Gastrocnemius medialis (tissue), 4 donors: ENCODE data around the gene SAMD5.

Experiments
- CTCF ChIP-seq, 5 experiments: fragments of 450-650 bp in 3 of 5; fragments of 200-600 bp in 2 of 5; sonication (generic) in 2 of 5; IDR thresholded peaks in 4 of 5; conservative IDR thresholded peaks in 1 of 5; 1 replicate in 4 of 5; 2 replicates in 1 of 5; pipeline ENCODE4 v1.5.1; 2016 to 2019; ENCODE audit warnings: antibody characterized with exemption in 5 of 5, mild to moderate bottlenecking in 3 of 5, moderate library complexity in 3 of 5
- POLR2A ChIP-seq, 2 donors: fragments of 450-650 bp; IDR thresholded peaks; one replicate each; pipeline ENCODE4 v1.6.1; 2017; ENCODE audit warnings: antibody characterized with exemption in 2 of 2, mild to moderate bottlenecking in 2 of 2, moderate library complexity in 2 of 2

GRCh38 chr6:147569788-147570187 lies 61.3 kb downstream of the SAMD5 start:
- TF ChIP-seq CTCF (IDR thresholded peaks at IDR 0.05 in 4 of 5, conservative IDR thresholded peaks at IDR 0.05 in 1 of 5) (no peak), POLR2A (IDR thresholded peaks at IDR 0.05) (no peak)
